Uterus (tissue), 4 donors: ENCODE data around the gene FMNL2. TPM values are rescaled to one million over a fixed set of nuclear protein-coding genes. Genes with fewer than 3 reads are reported as not detected.

Source experiments
- DNase-seq, 2 donors: peaks; one replicate each; pipeline ENCODE4 v3.0.0-alpha.2; 2019 to 2020
- H3K27ac ChIP-seq, 2 donors: fragments of 200-600 bp; sonication (generic); 1 replicate in 1 of 2; 2 replicates in 1 of 2; pipeline ENCODE4 v1.5.1; 2016 to 2018
- H3K27me3 ChIP-seq, 2 donors: fragments of 200-600 bp; sonication (generic); one replicate each; pipeline ENCODE4 v1.5.1; 2018 to 2019; ENCODE audit warnings: control low read depth in 1 of 2
- H3K36me3 ChIP-seq, 2 donors: fragments of 200-600 bp; sonication (generic); one replicate each; pipeline ENCODE4 v1.5.1; 2019; ENCODE audit warnings: control low read depth in 1 of 2
- H3K4me1 ChIP-seq, 2 donors: fragments of 200-600 bp; sonication (generic); one replicate each; pipeline ENCODE4 v1.5.1; 2018 to 2019; ENCODE audit warnings: control low read depth in 1 of 2
- H3K4me3 ChIP-seq, 2 donors: fragments of 200-600 bp; sonication (generic); 1 replicate in 1 of 2; 2 replicates in 1 of 2; pipeline ENCODE4 v1.5.1; 2018 to 2019; ENCODE audit warnings: mild to moderate bottlenecking in 1 of 2
- H3K9me3 ChIP-seq, 2 donors: fragments of 200-600 bp; sonication (generic); one replicate each; pipeline ENCODE4 v1.5.1; 2019; ENCODE audit warnings: control low read depth in 1 of 2
- CTCF ChIP-seq, 4 experiments: fragments of 200-600 bp in 2 of 4; fragments of 450-650 bp in 2 of 4; sonication (generic) in 2 of 4; IDR thresholded peaks; one replicate each; pipeline ENCODE4 v1.5.1; 2016 to 2019; ENCODE audit warnings: antibody characterized with exemption in 4 of 4, mild to moderate bottlenecking in 2 of 4, moderate library complexity in 1 of 4
- POLR2A ChIP-seq, 2 donors: fragments of 450-650 bp; IDR thresholded peaks; one replicate each; pipeline ENCODE4 v1.6.1; 2016; ENCODE audit warnings: antibody characterized with exemption in 2 of 2, mild to moderate bottlenecking in 1 of 2, moderate library complexity in 1 of 2
- intact Hi-C: fragments of 100-400 bp; cut with DNase I; formaldehyde crosslinking; loops from one replicate; pipeline ENCODE4 v1.15.1; 2023; ENCODE audit warnings: low total_unique reads
- total RNA-seq, 4 donors: library from RNA; depleted of rRNA in 3 of 4; stranded (reverse); fragments of >200 nt in 3 of 4; gene quantifications; one replicate each; pipeline versions ENCODE4 v1.1.0 to v1.2.4, GENCODE V29; 2014 to 2023
- donor health status: DM: yes; HTN: yes; CAD: no.

The FMNL2 gene
- total RNA-seq = 10 to 100 TPM in 3 of 4 donors, 1 to 10 TPM in 1; 10.0 to 66.9 (median 33.4) TPM

- Histone ChIP-seq H3K36me3 (no peaks in the 10 kb centered on the region), H3K4me1 (no peaks in the 10 kb centered on the region), H3K27ac (peak within 1 kb of the TSS; percentile 86 to 87), H3K4me3 (peak within 1 kb of the TSS; percentile 54 to 97), H3K9me3 (no peaks in the 10 kb centered on the region), H3K27me3 (no peaks in the 10 kb centered on the region)
- intact Hi-C loops = loop anchor here (10.0 kb wide), 1 partner anchor 300 kb away; no protein-coding TSS in a partner anchor
- TF ChIP-seq POLR2A (IDR thresholded peaks at IDR 0.05) (peak; percentile 76 to 77), CTCF (IDR thresholded peaks at IDR 0.05) (peak in 1 of 4 experiments; percentile 23)
- peak; percentile 83 to 86 for DNase-seq
These were observed at the start of gene FMNL2 for GRCh38 chr2:152335016-152335725. FMNL2 (plus strand) TSS chr2:152335174.

GRCh38 chr2:152292991-152293390 is 42.0 kb upstream of the FMNL2 start:
- no peaks in the 10 kb centered on the region for H3K4me1 ChIP-seq
- no peak for DNase-seq
- intact Hi-C loops = no loop called here
- H3K4me3 ChIP-seq = no peak overlapping the region
- no peak for TF ChIP-seq POLR2A (IDR thresholded peaks at IDR 0.05)
- no peak for TF ChIP-seq CTCF (IDR thresholded peaks at IDR 0.05)
- no peaks in the 10 kb centered on the region for H3K36me3 ChIP-seq
- no peaks in the 10 kb centered on the region for H3K27me3 ChIP-seq
- no peaks in the 10 kb centered on the region for H3K9me3 ChIP-seq
- no peak overlapping the region for H3K27ac ChIP-seq

GRCh38 chr2:152297715-152298114 is 37.3 kb upstream of the FMNL2 start:
- no peak for DNase-seq
- TF ChIP-seq CTCF (IDR thresholded peaks at IDR 0.05) (no peak), POLR2A (IDR thresholded peaks at IDR 0.05) (no peak)
- H3K27me3 ChIP-seq = no peaks in the 10 kb centered on the region
- no peaks in the 10 kb centered on the region for H3K9me3 ChIP-seq
- H3K4me1 ChIP-seq = no peaks in the 10 kb centered on the region
- H3K4me3 ChIP-seq = no peak overlapping the region
- H3K27ac ChIP-seq = no peak overlapping the region
- intact Hi-C loops = no loop called here
- no peaks in the 10 kb centered on the region for H3K36me3 ChIP-seq

GRCh38 chr2:152298754-152299153 is 36.2 kb upstream of the FMNL2 start:
- Histone ChIP-seq H3K4me1 (no peaks in the 10 kb centered on the region), H3K9me3 (no peaks in the 10 kb centered on the region), H3K4me3 (no peak overlapping the region), H3K36me3 (no peaks in the 10 kb centered on the region), H3K27ac (no peak overlapping the region), H3K27me3 (no peaks in the 10 kb centered on the region)
- no peak for DNase-seq
- intact Hi-C loops = no loop called here
- no peak for TF ChIP-seq POLR2A (IDR thresholded peaks at IDR 0.05)

GRCh38 chr2:152301131-152301530 is 33.8 kb upstream of the FMNL2 start:
- no peak overlapping the region for H3K4me3 ChIP-seq
- no peak for TF ChIP-seq CTCF (IDR thresholded peaks at IDR 0.05)
- no peak for TF ChIP-seq POLR2A (IDR thresholded peaks at IDR 0.05)
- H3K36me3 ChIP-seq = no peaks in the 10 kb centered on the region
- H3K4me1 ChIP-seq = no peaks in the 10 kb centered on the region
- no peaks in the 10 kb centered on the region for H3K27me3 ChIP-seq
- no peaks in the 10 kb centered on the region for H3K9me3 ChIP-seq
- no peak overlapping the region for H3K27ac ChIP-seq
- no peak for DNase-seq
- intact Hi-C loops = no loop called here
